ENCODE results near the gene MYCBP2. TPM values are rescaled to one million over a fixed set of nuclear protein-coding genes. Genes with fewer than 3 reads are reported as not detected.

MYCBP2 gene
- total and polyA plus RNA-seq, 4 experiments from 2014 or later: 13.3 to 197 (median 118) TPM

- Mint-ChIP-seq H3K4me1 (peaks cover 0 to 1% (median 0%) of the 10 kb centered on the region in 4 donors), H3K4me3 (peak overlapping the region in 1 of 8 donors; percentile 2), H3K36me3 (peaks cover 36 to 63% of the 10 kb centered on the region in 2 donors), H3K9me3 (no peaks in the 10 kb centered on the region), H3K27ac (peak overlapping the region in 2 of 7 donors; percentile 34 to 55), H3K27me3 (no peaks in the 10 kb centered on the region)
- H3K36me3 ChIP-seq (ENCODE audit: insufficient read depth, low read length): peaks cover 69% of the 10 kb centered on the region
- H3K4me1 ChIP-seq (ENCODE audit: insufficient read depth, low read length): no peaks in the 10 kb centered on the region
- intact Hi-C loops (cut with micrococcal nuclease): no loop called here
- H3K27ac ChIP-seq (ENCODE audit: low read depth, low read length): no peak overlapping the region
- no peak for DNase-seq
- ChIA-PET POLR2A (ENCODE audit: partially characterized antibody) (interaction anchor here (1.6 kb wide), 1 partner anchor 30 kb away, joined by 6 read pairs; the partner anchor contains the start of gene FBXL3), CTCF (ENCODE audit: partially characterized antibody) (no interaction called here)
- H3K27me3 ChIP-seq (ENCODE audit: insufficient read depth, low read length): no peaks in the 10 kb centered on the region
- no peaks in the 10 kb centered on the region for H3K9me3 ChIP-seq (ENCODE audit: control insufficient read depth in 1 of 2, low read length in 2 of 2)
- no peak overlapping the region for H3K4me3 ChIP-seq (ENCODE audit: low read length in 2 of 2)
Observed at GRCh38 chr13:77056886-77057285, 270.0 kb downstream of the MYCBP2 start.

- H3K27ac ChIP-seq (ENCODE audit: low read depth, low read length): no peak overlapping the region
- no peaks in the 10 kb centered on the region for H3K9me3 ChIP-seq (ENCODE audit: control insufficient read depth in 1 of 2, low read length in 2 of 2)
- intact Hi-C loops (cut with micrococcal nuclease): no loop called here
- no peaks in the 10 kb centered on the region for H3K27me3 ChIP-seq (ENCODE audit: insufficient read depth, low read length)
- peaks cover 39 to 61% of the 10 kb centered on the region in 2 donors for H3K36me3 Mint-ChIP-seq
- no peak overlapping the region for H3K4me3 Mint-ChIP-seq
- DNase-seq: no peak
- H3K36me3 ChIP-seq (ENCODE audit: insufficient read depth, low read length): peaks cover 72% of the 10 kb centered on the region
- peaks cover 0 to 1% (median 0%) of the 10 kb centered on the region in 4 donors for H3K4me1 Mint-ChIP-seq
- H3K27me3 Mint-ChIP-seq: no peaks in the 10 kb centered on the region
- ChIA-PET POLR2A (ENCODE audit: partially characterized antibody) (interaction anchor here (1.6 kb wide), 1 partner anchor 29 kb away, joined by 6 read pairs; the partner anchor contains the start of gene FBXL3), CTCF (ENCODE audit: partially characterized antibody) (no interaction called here)
- no peaks in the 10 kb centered on the region for H3K4me1 ChIP-seq (ENCODE audit: insufficient read depth, low read length)
- H3K4me3 ChIP-seq (ENCODE audit: low read length in 2 of 2): no peak overlapping the region
- H3K27ac Mint-ChIP-seq: peak overlapping the region in 1 of 7 donors; percentile 55
- no peaks in the 10 kb centered on the region for H3K9me3 Mint-ChIP-seq
Observed at GRCh38 chr13:77056382-77056781, 270.5 kb downstream of the MYCBP2 start.

GRCh38 chr13:77055158-77055557 lies 271.7 kb downstream of the MYCBP2 start:
- Mint-ChIP-seq H3K9me3 (no peaks in the 10 kb centered on the region), H3K27ac (peak overlapping the region in 2 of 7 donors; percentile 43 to 71), H3K36me3 (peaks cover 47 to 67% of the 10 kb centered on the region in 2 donors), H3K27me3 (no peaks in the 10 kb centered on the region), H3K4me3 (peak overlapping the region in 1 of 8 donors; percentile 41), H3K4me1 (peaks cover 0 to 1% (median 0%) of the 10 kb centered on the region in 4 donors)
- no peaks in the 10 kb centered on the region for H3K27me3 ChIP-seq (ENCODE audit: insufficient read depth, low read length)
- POLR2A ChIA-PET (ENCODE audit: partially characterized antibody): interaction anchor here (1.6 kb wide), 1 partner anchor 28 kb away, joined by 6 read pairs; the partner anchor contains the start of gene FBXL3
- intact Hi-C loops (cut with micrococcal nuclease): no loop called here
- no peaks in the 10 kb centered on the region for H3K9me3 ChIP-seq (ENCODE audit: control insufficient read depth in 1 of 2, low read length in 2 of 2)
- H3K36me3 ChIP-seq (ENCODE audit: insufficient read depth, low read length): peaks cover 74% of the 10 kb centered on the region
- H3K4me1 ChIP-seq (ENCODE audit: insufficient read depth, low read length): no peaks in the 10 kb centered on the region
- CTCF ChIA-PET (ENCODE audit: partially characterized antibody): no interaction called here
- H3K4me3 ChIP-seq (ENCODE audit: low read length in 2 of 2): no peak overlapping the region
- no peak for DNase-seq
- H3K27ac ChIP-seq (ENCODE audit: low read depth, low read length): no peak overlapping the region

- Mint-ChIP-seq H3K4me1 (peaks cover 0 to 1% (median 0%) of the 10 kb centered on the region in 4 donors), H3K27me3 (no peaks in the 10 kb centered on the region), H3K9me3 (no peaks in the 10 kb centered on the region), H3K4me3 (no peak overlapping the region), H3K27ac (no peak overlapping the region), H3K36me3 (peaks cover 65 to 77% of the 10 kb centered on the region in 2 donors)
- ChIA-PET POLR2A (ENCODE audit: partially characterized antibody) (interaction anchor here (1.0 to 1.6 kb wide), 2 partner anchors 27 to 61 kb away, joined by 4 read pairs; partner anchors contain the start of gene CLN5), CTCF (ENCODE audit: partially characterized antibody) (no interaction called here)
- no peak for DNase-seq
- Histone ChIP-seq H3K9me3 (ENCODE audit: control insufficient read depth in 1 of 2, low read length in 2 of 2) (no peaks in the 10 kb centered on the region), H3K27me3 (ENCODE audit: insufficient read depth, low read length) (no peaks in the 10 kb centered on the region), H3K4me1 (ENCODE audit: insufficient read depth, low read length) (no peaks in the 10 kb centered on the region), H3K36me3 (ENCODE audit: insufficient read depth, low read length) (peaks cover 73% of the 10 kb centered on the region), H3K27ac (ENCODE audit: low read depth, low read length) (no peak overlapping the region), H3K4me3 (ENCODE audit: low read length in 2 of 2) (no peak overlapping the region)
- intact Hi-C loops (cut with micrococcal nuclease): no loop called here
Observed at GRCh38 chr13:77053192-77053591, 273.7 kb downstream of the MYCBP2 start.

- no peak overlapping the region for H3K27ac ChIP-seq (ENCODE audit: low read depth, low read length)
- Mint-ChIP-seq H3K4me3 (no peak overlapping the region), H3K36me3 (peaks cover 51 to 70% of the 10 kb centered on the region in 2 donors), H3K27ac (peak overlapping the region in 2 of 7 donors; percentile 22 to 36), H3K27me3 (no peaks in the 10 kb centered on the region), H3K9me3 (no peaks in the 10 kb centered on the region), H3K4me1 (no peaks in the 10 kb centered on the region)
- ChIA-PET CTCF (ENCODE audit: partially characterized antibody) (no interaction called here), POLR2A (ENCODE audit: partially characterized antibody) (interaction anchor here (0.6 kb wide), 1 partner anchor 33 kb away, joined by 4 read pairs; no protein-coding TSS in a partner anchor)
- peaks cover 52% of the 10 kb centered on the region for H3K36me3 ChIP-seq (ENCODE audit: insufficient read depth, low read length)
- no peak for DNase-seq
- H3K4me1 ChIP-seq (ENCODE audit: insufficient read depth, low read length): no peaks in the 10 kb centered on the region
- H3K27me3 ChIP-seq (ENCODE audit: insufficient read depth, low read length): no peaks in the 10 kb centered on the region
- intact Hi-C loops (cut with micrococcal nuclease): no loop called here
- no peaks in the 10 kb centered on the region for H3K9me3 ChIP-seq (ENCODE audit: control insufficient read depth in 1 of 2, low read length in 2 of 2)
- no peak overlapping the region for H3K4me3 ChIP-seq (ENCODE audit: low read length in 2 of 2)
Observed at GRCh38 chr13:77048681-77049080, 278.2 kb downstream of the MYCBP2 start.

- DNase-seq: no peak
- Mint-ChIP-seq H3K4me3 (no peak overlapping the region), H3K4me1 (peaks cover 0 to 4% (median 0%) of the 10 kb centered on the region in 4 donors), H3K36me3 (peaks cover 51 to 73% of the 10 kb centered on the region in 2 donors), H3K27ac (peak overlapping the region in 1 of 7 donors; percentile 56), H3K9me3 (no peaks in the 10 kb centered on the region), H3K27me3 (no peaks in the 10 kb centered on the region)
- H3K36me3 ChIP-seq (ENCODE audit: insufficient read depth, low read length): peaks cover 48% of the 10 kb centered on the region
- ChIA-PET POLR2A (ENCODE audit: partially characterized antibody) (no interaction called here), CTCF (ENCODE audit: partially characterized antibody) (no interaction called here)
- H3K4me3 ChIP-seq (ENCODE audit: low read length in 2 of 2): no peak overlapping the region
- no peaks in the 10 kb centered on the region for H3K27me3 ChIP-seq (ENCODE audit: insufficient read depth, low read length)
- H3K27ac ChIP-seq (ENCODE audit: low read depth, low read length): no peak overlapping the region
- H3K4me1 ChIP-seq (ENCODE audit: insufficient read depth, low read length): no peaks in the 10 kb centered on the region
- intact Hi-C loops (cut with micrococcal nuclease): no loop called here
- no peaks in the 10 kb centered on the region for H3K9me3 ChIP-seq (ENCODE audit: control insufficient read depth in 1 of 2, low read length in 2 of 2)
Observed at GRCh38 chr13:77047649-77048343, 279.1 kb downstream of the MYCBP2 start.

GRCh38 chr13:77042566-77043177 lies 284.2 kb downstream of the MYCBP2 start:
- H3K36me3 Mint-ChIP-seq: peaks cover 14 to 32% of the 10 kb centered on the region in 2 donors
- peaks cover 0 to under 1% (median 0%) of the 10 kb centered on the region in 8 donors for H3K9me3 Mint-ChIP-seq
- no peak for DNase-seq
- H3K27me3 Mint-ChIP-seq: no peaks in the 10 kb centered on the region
- no peaks in the 10 kb centered on the region for H3K9me3 ChIP-seq (ENCODE audit: control insufficient read depth in 1 of 2, low read length in 2 of 2)
- intact Hi-C loops (cut with micrococcal nuclease): no loop called here
- no peaks in the 10 kb centered on the region for H3K4me1 ChIP-seq (ENCODE audit: insufficient read depth, low read length)
- H3K4me1 Mint-ChIP-seq: peaks cover 0 to 7% (median under 1%) of the 10 kb centered on the region in 4 donors
- no peaks in the 10 kb centered on the region for H3K27me3 ChIP-seq (ENCODE audit: insufficient read depth, low read length)
- no peak overlapping the region for H3K4me3 ChIP-seq (ENCODE audit: low read length in 2 of 2)
- POLR2A ChIA-PET (ENCODE audit: partially characterized antibody): interaction anchor here (0.6 to 2.1 kb wide), 2 partner anchors 16 to 39 kb away, joined by 3 to 18 read pairs; partner anchors contain the start of gene FBXL3
- H3K4me3 Mint-ChIP-seq: no peak overlapping the region
- no peak overlapping the region for H3K27ac ChIP-seq (ENCODE audit: low read depth, low read length)
- H3K27ac Mint-ChIP-seq: peak overlapping the region in 2 of 7 donors; percentile 1 to 25
- H3K36me3 ChIP-seq (ENCODE audit: insufficient read depth, low read length): peaks cover 14% of the 10 kb centered on the region
- CTCF ChIA-PET (ENCODE audit: partially characterized antibody): interaction anchor here (1.7 kb wide), 1 partner anchor 63 kb away, joined by 4 read pairs; no protein-coding TSS in a partner anchor
